Lung (tissue), 12 donors: Measurements from ENCODE around the gene DAB1. TPM values are rescaled to one million over a fixed set of nuclear protein-coding genes. Genes with fewer than 3 reads are reported as not detected.

ENCODE experiments used
- ATAC-seq: fragments of 200-7000 bp; cut with Tn5 transposase; one replicate; pipeline ENCODE4 v1.9.1; 2020; ENCODE audit warnings: moderate number of reproducible peaks; ENCODE audit not compliant: insufficient read depth, low FRiP score
- DNase-seq, 3 donors: peaks; one replicate each; pipeline ENCODE4 v3.0.0-alpha.2; 2013 to 2017
- H3K27ac ChIP-seq, 2 donors: one replicate each; pipeline ENCODE4 v1.5.1; 2013; ENCODE audit warnings: mild to moderate bottlenecking in 2 of 2, moderate library complexity in 2 of 2, control low read depth in 1 of 2, inconsistent platforms in 1 of 2, low read depth in 1 of 2, low read length in 1 of 2
- H3K27me3 ChIP-seq, 3 donors: one replicate each; pipeline ENCODE4 v1.5.1; 2013; ENCODE audit warnings: low read length in 2 of 3; ENCODE audit not compliant: control insufficient read depth in 3 of 3, insufficient read depth in 3 of 3
- H3K36me3 ChIP-seq, 4 donors: one replicate each; pipeline ENCODE4 v1.5.1; 2013; ENCODE audit warnings: low read length in 4 of 4, mild to moderate bottlenecking in 1 of 4, moderate library complexity in 1 of 4; ENCODE audit not compliant: control insufficient read depth in 4 of 4, insufficient read depth in 4 of 4
- H3K4me1 ChIP-seq, 5 donors: one replicate each; pipeline ENCODE4 v1.5.1; 2013; ENCODE audit warnings: low read length in 5 of 5, mild to moderate bottlenecking in 2 of 5, moderate library complexity in 1 of 5; ENCODE audit not compliant: control insufficient read depth in 5 of 5, insufficient read depth in 5 of 5
- H3K4me3 ChIP-seq: one replicate; pipeline ENCODE4 v1.5.1; 2013; ENCODE audit warnings: mild to moderate bottlenecking, control low read depth, moderate library complexity
- H3K9ac ChIP-seq, 2 donors: one replicate each; pipeline ENCODE4 v1.5.1; 2013; ENCODE audit warnings: low read length in 2 of 2, control low read depth in 1 of 2; ENCODE audit not compliant: insufficient read depth in 1 of 2
- H3K9me3 ChIP-seq, 4 donors: one replicate each; pipeline ENCODE4 v1.5.1; 2013; ENCODE audit warnings: low read length in 3 of 4, mild to moderate bottlenecking in 1 of 4, moderate library complexity in 1 of 4; ENCODE audit not compliant: control insufficient read depth in 4 of 4, insufficient read depth in 3 of 4
- CTCF ChIP-seq: IDR thresholded peaks from 2 replicates; pipeline ENCODE4 v1.5.1; 2012; ENCODE audit warnings: mild to moderate bottlenecking; ENCODE audit errors: control extremely low read depth, extremely low read depth
- WGBS, 2 donors: extraction: QIAGEN DNeasy Blood & Tissue Kit; methylation state at CpG; one replicate each; pipeline ENCODE4 v1.1.7; 2013; 5-methylcytosine and 5-hydroxymethylcytosine counted together
- polyA plus RNA-seq, 2 donors: library from polyadenylated mRNA; stranded (reverse); fragments of 200-250 nt; gene quantifications; one replicate each; pipeline ENCODE4 v1.2.1, GENCODE V29; 2013
- total RNA-seq, 2 donors: library from RNA; depleted of rRNA in 1 of 2; stranded (reverse); fragments of >200 nt in 1 of 2; gene quantifications; one replicate each; pipeline ENCODE4 v1.2.1, GENCODE V29; 2014 to 2021
- donor health status: control.
- donor health status: control.
- donor health status: Bipolar disorder and iron deficiency.
- donor health status: healthy.
- donor health status: DM: yes; HTN: yes; CAD: no.

Gene DAB1
- total and polyA plus RNA-seq, 4 donors, result 0.06 to 0.77 (median 0.10) TPM

DNA sequence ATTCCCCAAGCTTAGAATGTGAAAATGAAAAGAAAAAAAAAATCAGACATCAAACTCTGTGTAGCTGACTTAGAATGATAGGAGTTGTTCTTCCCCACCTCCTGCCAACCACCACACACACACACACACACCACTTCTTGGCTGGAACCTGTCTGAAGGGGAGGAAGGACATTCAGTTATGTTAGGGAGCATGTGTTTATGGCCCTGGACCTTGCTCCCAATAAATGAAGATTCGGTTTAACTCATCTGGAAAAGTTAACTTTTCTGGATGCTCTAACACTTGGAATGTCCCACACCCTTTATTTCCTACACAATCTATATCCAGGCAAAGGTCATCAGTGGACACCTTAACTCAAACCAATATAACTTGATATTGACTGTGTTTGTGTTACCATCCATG is 112.4 kb downstream of the DAB1 start:
- H3K36me3 ChIP-seq, result no peaks in the 10 kb centered on the region
- no peaks in the 10 kb centered on the region for H3K9me3 ChIP-seq
- no peak overlapping the region for H3K4me3 ChIP-seq
- DNase-seq, result no peak
- H3K27ac ChIP-seq, result no peak overlapping the region
- WGBS, 2 donors, result 95 to 98% methylated on average over 1 of the region's 1 CpG
- H3K27me3 ChIP-seq, result no peaks in the 10 kb centered on the region
- peaks cover 0 to 2% (median 0%) of the 10 kb centered on the region in 5 donors for H3K4me1 ChIP-seq
- no peak overlapping the region for H3K9ac ChIP-seq
- no peak for ATAC-seq
- no peak for TF ChIP-seq CTCF

DNA sequence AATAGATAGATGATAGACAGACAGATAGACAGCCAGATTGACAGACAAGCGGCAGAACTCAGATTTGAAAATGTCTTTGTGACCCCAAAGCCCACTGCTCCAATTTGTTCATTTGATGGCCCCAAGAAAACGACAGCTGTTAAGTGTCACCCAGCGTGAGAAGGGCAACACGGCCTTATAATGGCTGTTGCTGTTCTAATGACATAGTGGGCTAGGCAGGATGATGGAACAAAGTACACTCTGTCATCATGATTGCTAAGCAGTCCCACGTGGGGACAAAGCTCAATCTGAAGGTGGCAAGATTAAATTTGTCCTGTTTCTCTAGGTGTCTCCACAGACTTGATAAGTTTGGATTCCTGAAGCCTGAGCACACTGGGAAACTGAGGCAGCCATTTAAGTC is 112.9 kb downstream of the DAB1 start:
- H3K36me3 ChIP-seq, result no peaks in the 10 kb centered on the region
- peaks cover 0 to 2% (median 0%) of the 10 kb centered on the region in 5 donors for H3K4me1 ChIP-seq
- DNase-seq (no peak), ATAC-seq (no peak)
- no peaks in the 10 kb centered on the region for H3K27me3 ChIP-seq
- no peak overlapping the region for H3K27ac ChIP-seq
- H3K4me3 ChIP-seq, result no peak overlapping the region
- no peak for TF ChIP-seq CTCF
- no peaks in the 10 kb centered on the region for H3K9me3 ChIP-seq
- 72 to 79% methylated on average over 5 of the region's 5 CpGs for WGBS, 2 donors
- no peak overlapping the region for H3K9ac ChIP-seq

DNA sequence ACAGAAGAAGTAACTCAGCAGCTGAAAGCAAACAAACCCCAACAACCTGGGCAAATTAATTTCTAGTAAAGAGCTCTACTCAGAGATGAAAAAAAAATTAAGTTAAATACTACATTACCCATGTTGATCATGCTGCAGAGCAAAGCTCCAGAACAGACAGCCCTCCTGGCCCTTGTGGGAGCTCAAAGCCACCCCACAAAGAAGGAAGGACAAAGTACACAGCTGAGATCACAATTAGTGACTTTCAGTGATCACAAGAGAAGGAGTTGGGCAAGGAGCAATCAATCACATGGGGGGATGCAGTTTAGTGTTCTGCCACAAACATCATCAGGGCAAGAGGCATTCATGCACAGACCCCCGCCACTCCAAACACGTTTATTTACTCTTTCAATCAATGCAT is 114.2 kb downstream of the DAB1 start:
- no peak overlapping the region for H3K27ac ChIP-seq
- H3K27me3 ChIP-seq, result no peaks in the 10 kb centered on the region
- no peak for ATAC-seq
- H3K4me1 ChIP-seq, result peaks cover 0 to 2% (median 0%) of the 10 kb centered on the region in 5 donors
- H3K4me3 ChIP-seq, result no peak overlapping the region
- no peak overlapping the region for H3K9ac ChIP-seq
- DNase-seq, result no peak
- 76 to 78% methylated on average over 2 of the region's 2 CpGs for WGBS, 2 donors
- H3K36me3 ChIP-seq, result no peaks in the 10 kb centered on the region
- H3K9me3 ChIP-seq, result no peaks in the 10 kb centered on the region
- TF ChIP-seq CTCF, result no peak

DNA sequence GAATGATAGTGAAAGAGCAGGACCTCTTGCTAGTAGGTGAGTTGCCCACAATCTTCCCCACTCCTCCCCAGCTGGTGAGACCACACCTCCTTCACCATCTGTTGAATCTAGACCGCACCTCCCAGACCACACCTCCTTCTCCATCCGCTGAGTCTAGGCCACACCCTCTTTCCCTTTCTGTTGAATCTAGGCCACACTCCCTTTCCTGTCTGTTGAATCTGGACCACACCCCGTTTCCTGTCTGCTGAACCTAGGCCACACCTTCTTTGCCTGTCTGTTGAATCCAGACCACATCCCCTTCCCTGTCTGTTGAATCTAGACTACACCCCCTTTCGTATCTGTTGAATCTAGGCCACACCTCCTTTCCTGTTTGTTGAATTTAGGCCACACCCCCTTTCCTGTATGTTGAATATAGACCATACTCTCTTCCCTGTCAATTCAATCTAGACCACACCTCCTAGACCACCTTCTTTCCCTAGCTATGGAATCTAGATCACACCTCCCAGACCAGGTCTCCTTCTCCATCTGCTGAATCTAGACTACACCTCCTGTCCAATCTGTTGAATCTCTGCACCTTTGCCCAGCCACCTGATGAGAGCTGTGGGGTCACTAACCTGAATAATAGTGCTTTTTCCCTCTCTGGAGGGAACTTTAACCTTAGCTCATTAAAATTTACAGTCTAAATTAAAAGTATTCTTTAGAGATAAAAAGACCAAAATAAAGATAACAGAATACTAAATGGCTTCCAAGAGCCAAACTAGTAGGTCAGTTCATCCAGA is 116.3 kb downstream of the DAB1 start:
- Histone ChIP-seq H3K27ac (no peak overlapping the region), H3K9ac (no peak overlapping the region), H3K4me1 (peaks cover 0 to 2% (median 0%) of the 10 kb centered on the region in 5 donors), H3K9me3 (no peaks in the 10 kb centered on the region), H3K27me3 (no peaks in the 10 kb centered on the region), H3K36me3 (no peaks in the 10 kb centered on the region), H3K4me3 (no peak overlapping the region)
- WGBS, 2 donors, result 61 to 67% methylated on average over 4 of the region's 4 CpGs
- peak in 2 of 3 donors; percentile 8 to 30 for DNase-seq
- no peak for TF ChIP-seq CTCF
- no peak for ATAC-seq
